HG02973 (cell line): ENCODE measurements around the gene OR56A5.

Experiments
- ATAC-seq: cut with Tn5 transposase; IDR thresholded peaks from one replicate; pipeline ENCODE4 v1.9.1; 2021; ENCODE audit warnings: moderate library complexity; ENCODE audit not compliant: unreplicated experiment

OR56A5 gene

DNA sequence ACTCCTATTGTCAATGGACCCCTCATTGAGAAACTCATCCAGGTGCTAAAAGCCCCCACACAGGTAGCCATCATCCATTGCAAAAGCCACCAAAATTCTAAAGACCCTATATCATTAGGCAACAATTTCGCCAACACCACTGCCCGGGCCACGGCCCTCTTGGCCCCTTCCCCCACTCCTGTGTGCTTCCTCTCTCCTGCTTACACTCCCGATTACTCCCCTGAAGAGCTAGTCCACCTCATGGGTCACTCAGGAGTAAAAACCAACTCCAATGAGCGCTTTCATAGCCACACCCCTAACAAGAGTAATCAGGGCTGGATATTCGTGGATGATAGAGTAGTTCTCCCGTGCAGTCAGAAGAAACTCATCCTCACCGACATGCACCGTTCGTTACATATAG lies 35.2 kb downstream of the OR56A5 start:
- ATAC-seq = no peak

DNA sequence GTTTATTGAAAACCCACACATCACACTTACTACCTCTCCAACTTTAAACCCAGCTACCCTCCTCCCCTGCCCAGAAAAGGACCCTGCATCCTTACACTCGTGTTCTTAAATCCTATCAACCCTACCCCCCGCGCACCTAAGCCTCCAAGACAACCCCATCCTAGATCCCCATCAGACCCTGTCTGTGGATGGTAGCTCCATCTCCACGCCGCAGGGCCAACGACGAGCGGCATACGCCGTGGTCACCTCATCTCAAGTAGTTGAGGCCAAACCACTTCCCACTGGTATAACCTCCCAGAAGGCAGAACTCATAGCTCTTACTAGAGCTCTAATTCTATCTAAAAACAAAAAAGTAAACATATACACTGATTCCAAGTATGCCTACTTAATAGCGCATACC lies 35.6 kb downstream of the OR56A5 start:
- no peak for ATAC-seq

DNA sequence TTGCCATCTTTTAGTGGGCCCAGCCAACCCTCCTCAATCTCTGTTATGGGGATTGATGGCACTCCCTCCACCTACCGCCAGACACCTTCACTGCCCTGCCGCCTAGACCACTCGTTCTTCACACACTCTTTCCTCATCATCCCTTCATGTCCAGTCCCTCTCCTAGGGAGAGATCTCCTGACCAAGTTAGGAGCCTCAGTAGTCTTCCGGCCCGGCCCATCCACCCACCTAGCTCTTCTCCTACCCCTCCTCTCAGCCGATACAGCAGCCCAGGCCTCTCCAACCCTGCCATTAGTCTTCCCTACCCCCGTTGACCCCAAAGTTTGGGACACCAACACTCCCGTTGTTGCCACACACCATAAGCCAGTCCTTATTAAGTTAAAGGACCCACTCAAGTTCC lies 37.2 kb downstream of the OR56A5 start:
- ATAC-seq = no peak

DNA sequence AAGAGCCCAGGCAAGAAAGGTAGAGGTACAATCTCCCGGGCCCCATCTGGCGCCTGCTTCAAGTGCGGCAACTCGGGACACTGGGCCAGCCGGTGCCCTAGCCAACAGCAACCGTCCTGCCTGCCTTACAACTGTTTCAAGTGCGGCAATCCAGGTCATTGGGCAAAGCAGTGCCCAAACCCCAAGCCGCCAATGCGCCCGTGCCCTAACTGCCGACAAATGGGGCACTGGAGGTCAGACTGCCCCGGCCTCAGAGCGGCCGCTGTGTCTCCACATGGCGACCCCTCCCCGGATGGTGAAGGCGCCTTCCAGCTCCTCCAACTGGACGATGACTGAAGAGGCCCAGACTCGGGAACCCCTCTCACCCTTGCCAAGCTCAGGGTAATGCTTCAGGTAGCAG lies 37.7 kb downstream of the OR56A5 start:
- no peak for ATAC-seq

DNA sequence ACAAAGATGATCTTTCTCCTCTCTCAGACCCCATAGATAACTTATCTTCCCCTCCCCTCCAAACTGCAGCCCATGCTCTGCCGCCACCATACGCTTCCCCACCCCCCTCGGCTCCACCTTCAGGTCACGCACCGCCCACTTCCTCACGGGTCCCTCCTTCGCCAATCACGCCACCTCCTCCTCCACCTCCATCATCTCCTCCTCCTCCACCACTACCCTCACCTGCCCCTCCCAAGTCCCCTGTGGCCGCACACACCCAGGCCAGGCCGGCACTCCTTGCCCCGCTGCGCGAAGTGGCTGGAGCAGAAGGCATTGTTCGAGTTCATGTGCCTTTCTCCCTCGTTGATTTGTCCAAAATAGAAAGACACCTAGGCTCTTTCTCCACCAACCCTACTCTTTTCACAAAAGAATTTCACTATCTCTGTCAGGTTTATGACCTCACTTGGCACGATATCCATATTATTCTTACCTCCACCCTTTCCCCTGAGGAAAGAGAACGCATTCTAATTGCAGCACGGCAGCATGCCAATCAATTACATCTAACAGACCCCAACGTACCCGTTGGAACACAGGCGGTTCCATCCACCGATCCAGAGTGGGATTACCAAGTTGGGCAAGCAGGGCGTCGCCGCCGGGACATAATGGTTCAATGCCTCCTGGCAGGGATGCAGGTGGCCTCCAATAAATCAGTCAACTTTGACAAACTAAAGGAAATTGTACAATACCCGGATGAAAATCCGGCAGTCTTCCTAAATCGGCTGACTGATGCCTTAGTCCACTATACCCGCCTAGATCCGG lies 38.5 kb downstream of the OR56A5 start:
- ATAC-seq = no peak

DNA sequence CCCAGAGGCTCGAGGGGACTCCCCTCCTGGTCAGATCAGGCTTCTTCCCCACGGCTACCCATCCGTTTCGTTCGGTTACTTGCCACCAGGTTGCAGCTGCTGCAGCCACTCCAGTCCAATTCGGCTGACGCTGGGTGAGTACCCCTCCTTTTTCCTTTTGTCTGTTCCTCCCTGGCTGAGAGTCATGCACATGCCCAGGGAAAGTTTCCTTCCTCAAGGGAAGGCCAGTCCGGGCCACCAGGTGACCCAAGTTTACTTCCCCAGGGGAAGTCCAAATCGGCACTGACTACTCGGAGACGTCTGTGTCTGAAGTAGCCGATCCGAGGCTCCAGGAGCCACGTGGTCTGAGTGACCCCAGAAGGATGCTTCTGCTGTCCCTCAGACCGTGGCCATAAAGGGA lies 39.5 kb downstream of the OR56A5 start:
- no peak for ATAC-seq

DNA sequence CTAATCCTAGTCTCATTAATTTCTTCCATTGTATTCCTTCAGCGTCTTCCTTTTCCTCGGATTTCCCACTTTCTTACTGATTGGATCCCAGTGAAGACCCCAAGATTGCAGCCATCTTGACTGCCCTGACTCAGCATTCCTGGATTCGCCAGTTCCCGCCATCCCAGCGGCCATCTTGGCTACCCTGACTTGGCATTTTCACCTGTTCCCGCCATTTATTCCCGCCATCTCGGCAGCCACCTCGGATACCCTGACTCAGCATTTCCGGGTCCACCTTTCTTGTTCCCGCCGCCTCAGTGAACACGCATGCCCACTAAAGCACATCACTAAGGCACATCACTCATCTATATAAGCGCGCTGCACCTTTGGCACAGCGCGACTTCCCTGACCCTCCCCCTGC lies 40.0 kb downstream of the OR56A5 start:
- no peak for ATAC-seq

DNA sequence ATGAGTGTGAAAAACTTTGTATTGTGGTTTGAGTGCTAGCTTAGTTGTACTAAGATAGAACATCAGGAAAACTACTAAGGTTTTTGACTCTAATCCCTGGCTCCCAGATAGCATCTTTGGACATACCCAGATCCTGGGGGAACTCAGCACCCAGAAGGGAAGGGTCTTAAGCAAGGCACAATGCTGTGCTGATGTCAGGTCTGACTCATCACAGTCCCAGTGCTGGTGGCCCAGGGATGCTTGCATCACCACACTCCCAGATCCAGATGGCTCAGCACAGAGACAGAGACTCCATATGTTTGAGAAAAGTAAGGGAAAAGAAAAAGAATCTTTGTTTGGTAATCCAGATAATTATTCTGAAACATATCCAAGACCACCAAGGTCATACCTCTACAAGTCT lies 44.5 kb downstream of the OR56A5 start:
- no peak for ATAC-seq

DNA sequence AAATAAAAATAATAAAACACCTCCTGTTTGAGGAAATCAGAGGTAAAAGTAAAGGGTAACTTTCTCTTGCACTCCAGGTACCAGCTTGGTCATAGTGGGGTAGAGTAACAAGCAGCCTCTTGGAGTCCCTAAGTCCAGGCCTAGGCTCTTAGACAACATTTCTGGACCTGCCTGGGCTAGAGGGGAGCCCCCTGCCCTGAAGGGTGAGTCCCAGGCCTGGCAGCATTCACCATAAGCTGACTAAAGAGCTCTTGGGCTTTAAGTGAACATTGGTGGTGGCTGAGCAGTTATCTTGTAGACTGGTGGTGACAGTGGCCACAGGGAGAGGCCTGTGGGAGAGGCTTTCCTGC lies 44.9 kb downstream of the OR56A5 start:
- ATAC-seq = peak; percentile 31

DNA sequence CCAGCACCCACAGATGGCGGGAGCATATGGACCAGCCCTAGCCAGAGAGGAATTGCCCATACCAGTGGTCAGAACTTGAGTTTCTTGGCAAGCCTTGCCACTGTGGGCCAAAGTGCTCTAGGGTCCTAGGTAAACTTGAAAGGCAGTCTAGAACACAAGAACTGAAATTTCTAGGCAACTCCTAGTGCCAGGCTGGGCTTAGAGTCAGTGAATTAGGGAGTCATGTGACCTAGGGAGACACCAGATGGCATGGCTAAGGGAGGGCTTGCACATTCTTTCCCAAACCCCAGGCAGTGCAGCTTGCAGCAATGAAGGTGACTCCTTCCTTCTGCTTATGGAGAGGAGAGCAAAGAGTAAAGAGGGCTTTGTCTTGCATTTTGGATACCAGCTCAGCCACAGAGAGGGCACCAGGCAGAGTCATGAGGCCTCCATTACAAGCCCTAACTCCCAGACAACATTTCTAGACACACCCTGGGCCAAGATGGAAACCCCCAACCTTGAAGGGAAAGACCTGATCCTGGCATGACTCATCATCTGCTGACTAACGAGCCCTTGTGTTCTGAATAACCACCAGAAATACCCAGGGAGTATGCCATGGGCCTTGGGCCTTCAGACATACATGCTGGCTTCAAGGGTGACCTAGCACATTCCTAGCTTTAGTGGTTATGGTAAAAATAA lies 45.4 kb downstream of the OR56A5 start:
- peak; percentile 92 for ATAC-seq
